Tibial artery (tissue), 4 donors: ENCODE data around the gene GABRD.

Experiments
- DNase-seq, 2 donors: peaks; one replicate each; pipeline ENCODE4 v3.0.0-alpha.2; 2019
- H3K27ac ChIP-seq, 2 donors: fragments of 200-600 bp; sonication (generic) in 1 of 2; 1 replicate in 1 of 2; 2 replicates in 1 of 2; pipeline ENCODE4 v1.5.1; 2018 to 2019; ENCODE audit warnings: mild to moderate bottlenecking in 1 of 2
- H3K27me3 ChIP-seq, 2 donors: fragments of 200-600 bp; sonication (generic) in 1 of 2; one replicate each; pipeline versions ENCODE4 v1.5.1 to v1.6.0; 2016 to 2019
- H3K36me3 ChIP-seq, 3 donors: fragments of 200-600 bp; sonication (generic) in 2 of 3; one replicate each; pipeline ENCODE4 v1.5.1; 2016 to 2019; ENCODE audit warnings: mild to moderate bottlenecking in 2 of 3
- H3K4me1 ChIP-seq, 4 donors: fragments of 200-600 bp; sonication (generic) in 2 of 4; 1 replicate in 3 of 4; 2 replicates in 1 of 4; pipeline ENCODE4 v1.5.1; 2016 to 2019
- H3K4me3 ChIP-seq, 2 donors: fragments of 200-600 bp; sonication (generic) in 1 of 2; 1 replicate in 1 of 2; 2 replicates in 1 of 2; pipeline ENCODE4 v1.5.1; 2018 to 2019; ENCODE audit warnings: mild to moderate bottlenecking in 2 of 2
- H3K9me3 ChIP-seq, 3 donors: fragments of 200-600 bp; sonication (generic) in 1 of 3; one replicate each; pipeline ENCODE4 v1.5.1; 2016 to 2019
- CTCF ChIP-seq, 2 experiments: fragments of 200-600 bp in 1 of 2; fragments of 450-650 bp in 1 of 2; IDR thresholded peaks; one replicate each; pipeline ENCODE4 v1.5.1; 2017 to 2019; ENCODE audit warnings: antibody characterized with exemption in 2 of 2, mild to moderate bottlenecking in 1 of 2, moderate library complexity in 1 of 2
- intact Hi-C: fragments of 100-400 bp; cut with DNase I; formaldehyde crosslinking; loops from one replicate; pipeline ENCODE4 v1.15.0; 2023; ENCODE audit warnings: low total_unique reads

The GABRD gene

DNA sequence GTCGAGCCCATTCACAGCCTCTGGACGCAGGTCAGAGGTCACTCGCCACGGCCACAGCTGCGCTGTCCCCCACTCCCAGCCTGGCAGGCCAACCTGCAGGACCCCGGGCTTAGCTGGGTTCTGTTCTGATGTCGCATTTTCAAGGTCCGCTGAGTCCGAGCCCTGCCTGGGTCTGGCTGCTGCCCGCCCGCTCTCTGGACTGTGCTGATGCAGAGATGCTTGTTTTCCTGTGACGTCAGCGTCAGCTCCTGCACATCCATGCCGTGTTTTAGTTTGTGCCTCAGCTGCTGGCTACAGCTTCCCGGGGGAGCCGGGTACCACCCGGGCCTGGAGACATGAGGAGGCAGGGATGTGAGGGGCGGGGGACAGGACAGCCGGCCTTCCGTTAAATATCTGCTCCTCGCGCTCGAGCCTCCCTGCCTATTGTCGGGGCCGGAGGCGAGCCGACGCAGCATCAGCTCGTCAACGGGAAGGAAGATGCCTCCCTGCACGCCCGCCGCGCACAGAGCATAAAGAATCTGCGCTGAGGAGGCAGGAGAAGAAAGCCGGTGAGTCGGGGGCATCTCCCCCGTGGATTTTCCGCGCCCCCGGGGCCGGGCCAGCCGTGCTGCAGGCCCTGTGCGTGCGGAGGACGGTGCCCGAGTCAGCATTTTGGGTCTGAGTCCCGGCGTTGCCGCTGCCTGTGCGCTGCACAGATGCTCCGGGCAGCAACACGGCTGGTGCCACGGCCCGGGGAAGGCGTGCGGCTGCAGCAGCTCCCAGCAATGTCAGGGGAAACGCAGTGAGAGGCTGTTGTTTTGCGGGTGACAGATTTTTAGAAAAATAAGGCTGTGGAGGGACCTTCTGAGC is 54.5 kb downstream of the GABRD start:
- intact Hi-C loops = no loop called here
- H3K9me3 ChIP-seq = peaks cover 0 to 21% (median 11%) of the 10 kb centered on the region in 3 donors
- H3K36me3 ChIP-seq = peaks cover 0 to 18% (median 0%) of the 10 kb centered on the region in 3 donors
- peaks cover 0 to 77% of the 10 kb centered on the region in 2 donors for H3K27me3 ChIP-seq
- DNase-seq = no peak
- TF ChIP-seq CTCF (IDR thresholded peaks at IDR 0.05) = no peak
- H3K4me3 ChIP-seq = peak overlapping the region in 1 of 2 donors; percentile 27
- no peak overlapping the region for H3K27ac ChIP-seq
- peaks cover 0 to 8% (median 2%) of the 10 kb centered on the region in 4 donors for H3K4me1 ChIP-seq

- peaks cover 0 to 8% (median 2%) of the 10 kb centered on the region in 4 donors for H3K4me1 ChIP-seq
- peaks cover 0 to 70% of the 10 kb centered on the region in 2 donors for H3K27me3 ChIP-seq
- H3K36me3 ChIP-seq = peaks cover 0 to 16% (median 0%) of the 10 kb centered on the region in 3 donors
- no peak for DNase-seq
- intact Hi-C loops = no loop called here
- peaks cover 0 to 27% (median 19%) of the 10 kb centered on the region in 3 donors for H3K9me3 ChIP-seq
- no peak overlapping the region for H3K4me3 ChIP-seq
- TF ChIP-seq CTCF (IDR thresholded peaks at IDR 0.05) = no peak
- no peak overlapping the region for H3K27ac ChIP-seq
These were observed 55.3 kb downstream of the GABRD start for GRCh38 chr1:2074396-2074795.

GRCh38 chr1:2074944-2075740 is 56.0 kb downstream of the GABRD start:
- Histone ChIP-seq H3K4me1 (peaks cover 0 to 8% (median 2%) of the 10 kb centered on the region in 4 donors), H3K27me3 (peaks cover 0 to 62% of the 10 kb centered on the region in 2 donors), H3K4me3 (no peak overlapping the region), H3K36me3 (peaks cover 0 to 16% (median 0%) of the 10 kb centered on the region in 3 donors), H3K9me3 (peaks cover 0 to 32% (median 27%) of the 10 kb centered on the region in 3 donors), H3K27ac (no peak overlapping the region)
- intact Hi-C loops = no loop called here
- no peak for DNase-seq
- TF ChIP-seq CTCF (IDR thresholded peaks at IDR 0.05) = no peak

DNA sequence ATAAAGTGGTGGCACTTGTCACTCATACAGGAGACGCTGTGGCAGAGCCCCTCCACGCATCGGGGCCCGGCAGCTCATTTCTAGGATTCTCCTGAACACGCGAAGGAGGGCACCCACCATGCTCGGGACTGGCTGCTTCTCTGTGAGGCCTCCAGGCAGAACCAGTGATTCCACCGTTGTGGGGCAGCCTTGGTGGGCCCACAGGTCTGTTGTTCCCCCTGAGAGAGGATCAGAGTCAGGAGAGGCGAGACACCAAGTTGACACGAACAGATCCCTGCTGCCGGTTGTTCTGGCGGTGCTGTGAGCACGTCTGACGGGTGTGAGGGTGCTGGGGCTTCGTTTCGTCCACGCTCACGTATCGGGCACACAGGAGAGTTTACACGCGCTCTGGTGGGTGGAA is 57.7 kb downstream of the GABRD start:
- H3K36me3 ChIP-seq = peaks cover 0 to 16% (median 0%) of the 10 kb centered on the region in 3 donors
- peaks cover 0 to 8% (median 2%) of the 10 kb centered on the region in 4 donors for H3K4me1 ChIP-seq
- H3K4me3 ChIP-seq = no peak overlapping the region
- peaks cover 0 to 33% (median 32%) of the 10 kb centered on the region in 3 donors for H3K9me3 ChIP-seq
- no peak for DNase-seq
- no peak for TF ChIP-seq CTCF (IDR thresholded peaks at IDR 0.05)
- intact Hi-C loops = no loop called here
- no peak overlapping the region for H3K27ac ChIP-seq
- peaks cover 0 to 54% of the 10 kb centered on the region in 2 donors for H3K27me3 ChIP-seq

- Histone ChIP-seq H3K9me3 (peaks cover 0 to 33% (median 32%) of the 10 kb centered on the region in 3 donors), H3K4me1 (peaks cover 0 to 8% (median 2%) of the 10 kb centered on the region in 4 donors), H3K36me3 (peaks cover 0 to 16% (median 0%) of the 10 kb centered on the region in 3 donors), H3K27me3 (peaks cover 0 to 51% of the 10 kb centered on the region in 2 donors), H3K27ac (no peak overlapping the region), H3K4me3 (no peak overlapping the region)
- no peak for TF ChIP-seq CTCF (IDR thresholded peaks at IDR 0.05)
- intact Hi-C loops = no loop called here
- no peak for DNase-seq
These were observed 59.0 kb downstream of the GABRD start for GRCh38 chr1:2078170-2078569.
